HEK293 (cell line): ENCODE data around the gene SPAG5.

Source experiments
- CTCF ChIA-PET: fragments of 350-600 bp; formaldehyde crosslinking; extraction: SDS; loops from one replicate; lab custom pipeline; 2021; ENCODE audit warnings: antibody characterized with exemption; lab: Yijun Ruan, JAX
- POLR2A ChIA-PET: fragments of 300-600 bp; formaldehyde crosslinking; extraction: SDS; loops from one replicate; lab custom pipeline; 2020; ENCODE audit warnings: antibody characterized with exemption, inconsistent platforms; lab: Yijun Ruan, JAX
- H3K27ac ChIP-seq: fragments of 200-500 bp; sonication (Bioruptor generic); 2 replicates; pipeline ENCODE4 v1.5.1; 2014; ENCODE audit warnings: low read depth, low read length, control low read depth, inconsistent platforms; ENCODE audit errors: extremely low read depth
- H3K36me3 ChIP-seq, 2 experiments: fragments of 200-500 bp in 1 of 2; sonication (Bioruptor generic) in 1 of 2; 1 replicate in 1 of 2; 2 replicates in 1 of 2; pipeline ENCODE4 v1.5.1; 2014 to 2017; ENCODE audit warnings: inconsistent platforms in 2 of 2, low read length in 2 of 2; ENCODE audit not compliant: control insufficient read depth in 2 of 2, insufficient read depth in 1 of 2
- H3K4me1 ChIP-seq: fragments of 200-500 bp; sonication (Bioruptor generic); 2 replicates; pipeline ENCODE4 v1.5.1; 2014; ENCODE audit warnings: mild to moderate bottlenecking, low read length, inconsistent platforms; ENCODE audit not compliant: control insufficient read depth, insufficient read depth
- H3K4me3 ChIP-seq: 2 replicates; pipeline ENCODE4 v1.5.1; 2011; ENCODE audit warnings: low read depth, mild to moderate bottlenecking, control low read depth, low read length, moderate library complexity
- H3K9me3 ChIP-seq: fragments of 200-500 bp; sonication (Bioruptor generic); 2 replicates; pipeline ENCODE4 v1.5.1; 2014; ENCODE audit warnings: low read depth, low read length, inconsistent platforms; ENCODE audit not compliant: control insufficient read depth, insufficient read depth
- ATF2 ChIP-seq: fragments of 450-650 bp; formaldehyde crosslinking; IDR thresholded peaks from 2 replicates; pipeline ENCODE4 v1.5.1; 2016; ENCODE audit warnings: missing biosample characterization, missing genetic modification characterization, low read depth
- GLIS2 ChIP-seq: fragments of 450-650 bp; formaldehyde crosslinking; IDR thresholded peaks from 2 replicates; pipeline ENCODE4 v1.5.1; 2016; ENCODE audit warnings: missing biosample characterization, missing genetic modification characterization
- KLF1 ChIP-seq: fragments of 450-650 bp; formaldehyde crosslinking; IDR thresholded peaks from 2 replicates; pipeline ENCODE4 v1.5.1; 2016; ENCODE audit warnings: missing biosample characterization, missing genetic modification characterization
- REPIN1 ChIP-seq: fragments of 450-650 bp; formaldehyde crosslinking; IDR thresholded peaks from 2 replicates; pipeline ENCODE4 v1.5.1; 2017; ENCODE audit warnings: missing biosample characterization, missing genetic modification characterization, low read depth
- YY1 ChIP-seq: fragments of 450-650 bp; formaldehyde crosslinking; IDR thresholded peaks from 2 replicates; pipeline ENCODE4 v1.5.1; 2018; ENCODE audit warnings: missing biosample characterization, missing genetic modification characterization
- ZBTB48 ChIP-seq: fragments of 450-650 bp; formaldehyde crosslinking; IDR thresholded peaks from 2 replicates; pipeline ENCODE4 v1.5.1; 2016; ENCODE audit warnings: missing biosample characterization, missing genetic modification characterization
- ZNF140 ChIP-seq: fragments of 450-650 bp; formaldehyde crosslinking; IDR thresholded peaks from 2 replicates; pipeline ENCODE4 v1.5.1; 2016; ENCODE audit warnings: missing biosample characterization, missing genetic modification characterization
- ZNF155 ChIP-seq: fragments of 450-650 bp; formaldehyde crosslinking; IDR thresholded peaks from 2 replicates; pipeline ENCODE4 v1.5.1; 2016; ENCODE audit warnings: missing biosample characterization, missing genetic modification characterization
- ZNF174 ChIP-seq: fragments of 450-650 bp; formaldehyde crosslinking; IDR thresholded peaks from 2 replicates; pipeline ENCODE4 v1.5.0; 2017; ENCODE audit warnings: missing biosample characterization, mild to moderate bottlenecking, missing genetic modification characterization
- ZNF184 ChIP-seq: fragments of 450-650 bp; IDR thresholded peaks from 2 replicates; pipeline ENCODE4 v1.5.1; 2018; ENCODE audit warnings: missing biosample characterization, mild to moderate bottlenecking, missing genetic modification characterization
- ZNF214 ChIP-seq: fragments of 450-650 bp; formaldehyde crosslinking; IDR thresholded peaks from 2 replicates; pipeline ENCODE4 v1.5.1; 2017; ENCODE audit warnings: missing biosample characterization, mild to moderate bottlenecking, missing genetic modification characterization, borderline replicate concordance
- ZNF274 ChIP-seq, 2 experiments: fragments of 200-500 bp in 1 of 2; fragments of 450-650 bp in 1 of 2; sonication (Bioruptor generic) in 1 of 2; formaldehyde crosslinking in 1 of 2; IDR thresholded peaks; 2 replicates each; pipeline versions ENCODE4 v1.5.1 to v1.6.1; 2014 to 2016; ENCODE audit warnings: borderline replicate concordance in 1 of 2, inconsistent platforms in 1 of 2, low read length in 1 of 2, missing biosample characterization in 1 of 2, missing genetic modification characterization in 1 of 2
- ZNF292 ChIP-seq: fragments of 450-650 bp; formaldehyde crosslinking; IDR thresholded peaks from 2 replicates; pipeline ENCODE4 v1.5.1; 2016; ENCODE audit warnings: low read depth, missing biosample characterization, missing genetic modification characterization, borderline replicate concordance
- ZNF302 ChIP-seq: fragments of 450-650 bp; formaldehyde crosslinking; IDR thresholded peaks from 2 replicates; pipeline ENCODE4 v1.5.1; 2016; ENCODE audit warnings: missing biosample characterization, missing genetic modification characterization, low read depth
- ZNF514 ChIP-seq: fragments of 450-650 bp; formaldehyde crosslinking; IDR thresholded peaks from 2 replicates; pipeline ENCODE4 v1.5.1; 2016; ENCODE audit warnings: missing biosample characterization, missing genetic modification characterization
- ZNF530 ChIP-seq: fragments of 450-650 bp; formaldehyde crosslinking; IDR thresholded peaks from 2 replicates; pipeline ENCODE4 v1.5.1; 2016; ENCODE audit warnings: low read depth, missing biosample characterization, missing genetic modification characterization
- ZNF544 ChIP-seq: fragments of 450-650 bp; formaldehyde crosslinking; IDR thresholded peaks from 2 replicates; pipeline ENCODE4 v1.5.0; 2017; ENCODE audit warnings: missing biosample characterization, missing genetic modification characterization
- ZNF555 ChIP-seq: fragments of 450-650 bp; formaldehyde crosslinking; conservative IDR thresholded peaks from 2 replicates; pipeline ENCODE4 v1.5.1; 2017; ENCODE audit warnings: missing biosample characterization, mild to moderate bottlenecking, missing genetic modification characterization, inconsistent platforms
- ZNF571 ChIP-seq: fragments of 450-650 bp; formaldehyde crosslinking; IDR thresholded peaks from 2 replicates; pipeline ENCODE4 v1.5.0; 2017; ENCODE audit warnings: missing biosample characterization, missing genetic modification characterization
- ZNF585B ChIP-seq: fragments of 450-650 bp; formaldehyde crosslinking; IDR thresholded peaks from 2 replicates; pipeline ENCODE4 v1.5.1; 2016; ENCODE audit warnings: missing biosample characterization, missing genetic modification characterization
- ZNF645 ChIP-seq: fragments of 450-650 bp; formaldehyde crosslinking; IDR thresholded peaks from 2 replicates; pipeline ENCODE4; 2016; ENCODE audit warnings: missing biosample characterization, missing genetic modification characterization
- ZNF654 ChIP-seq: fragments of 450-650 bp; formaldehyde crosslinking; IDR thresholded peaks from 2 replicates; pipeline ENCODE4 v1.5.1; 2016; ENCODE audit warnings: low read depth, missing biosample characterization, missing genetic modification characterization
- ZNF704 ChIP-seq: fragments of 450-650 bp; formaldehyde crosslinking; IDR thresholded peaks from 2 replicates; pipeline ENCODE4 v1.5.1; 2016; ENCODE audit warnings: missing biosample characterization, missing genetic modification characterization
- ZNF776 ChIP-seq: fragments of 450-650 bp; formaldehyde crosslinking; IDR thresholded peaks from 2 replicates; pipeline ENCODE4 v1.5.0; 2017; ENCODE audit warnings: missing biosample characterization, missing genetic modification characterization, borderline replicate concordance
- ZNF792 ChIP-seq: fragments of 450-650 bp; formaldehyde crosslinking; IDR thresholded peaks from 2 replicates; pipeline ENCODE4 v1.5.1; 2016; ENCODE audit warnings: missing biosample characterization, missing genetic modification characterization
- ZNF830 ChIP-seq: fragments of 450-650 bp; IDR thresholded peaks from 2 replicates; pipeline ENCODE4 v1.5.0; 2018; ENCODE audit warnings: missing biosample characterization, missing genetic modification characterization, low read depth, mild to moderate bottlenecking, moderate library complexity

The SPAG5 gene

GRCh38 chr17:28612936-28613872, 14.4 kb upstream of the SPAG5 start (continued):
- TF ChIP-seq ZNF274 (IDR thresholded peaks at IDR 0.05; ENCODE audit: low read length) (no peak), ZNF274 (tag by site-specific recombination; IDR thresholded peaks at IDR 0.05; ENCODE audit: borderline replicate concordance) (no peak), ZNF530 (no peak), KLF1 (tag by site-specific recombination) (no peak), ZBTB48 (0 out of 2 replicates have a peak, but pooled peaks have one; percentile 47), ZNF292 (tag by site-specific recombination) (no peak), ZNF155 (tag by site-specific recombination) (no peak), ZNF174 (tag by site-specific recombination) (no peak), ZNF140 (tag by site-specific recombination) (no peak), ZNF830 (no peak), YY1 (no peak)

- no peak overlapping the region for H3K27ac ChIP-seq
- peaks cover 64 to 86% of the 10 kb centered on the region in 2 experiments for H3K36me3 ChIP-seq
- CTCF ChIA-PET: interaction anchor here (0.6 to 7.3 kb wide), 28 partner anchors 9 to 196 kb away, joined by 3 to 46 read pairs (median 4); partner anchors contain the start of gene PIGS
- no peaks in the 10 kb centered on the region for H3K4me1 ChIP-seq
- no peak overlapping the region for H3K4me3 ChIP-seq
- H3K9me3 ChIP-seq: no peaks in the 10 kb centered on the region
- POLR2A ChIA-PET: interaction anchor here (2.0 to 2.1 kb wide), 2 partner anchors 11 to 13 kb away, joined by 6 to 7 read pairs; no protein-coding TSS in a partner anchor
- no peak for TF ChIP-seq ZNF571 (tag by site-specific recombination)
- TF ChIP-seq REPIN1 (tag by site-specific recombination): no peak
- TF ChIP-seq ZNF645 (tag by site-specific recombination): no peak
- no peak for TF ChIP-seq ZNF704 (tag by site-specific recombination)
- no peak for TF ChIP-seq ZNF654 (tag by site-specific recombination)
- no peak for TF ChIP-seq ZNF544 (tag by site-specific recombination)
- no peak for TF ChIP-seq ZBTB48
- no peak for TF ChIP-seq GLIS2 (tag by site-specific recombination)
- no peak for TF ChIP-seq ATF2 (tag by site-specific recombination)
- no peak for TF ChIP-seq ZNF555 (tag by site-specific recombination)
- no peak for TF ChIP-seq ZNF184
- no peak for TF ChIP-seq ZNF514 (tag by site-specific recombination)
- TF ChIP-seq ZNF302 (tag by site-specific recombination): no peak
- no peak for TF ChIP-seq ZNF792
- TF ChIP-seq ZNF214 (tag by site-specific recombination): no peak
- TF ChIP-seq ZNF585B (tag by site-specific recombination): no peak
- no peak for TF ChIP-seq ZNF776 (tag by site-specific recombination)
These were observed 13.7 kb upstream of the SPAG5 start for GRCh38 chr17:28612531-28612930.
